GM12865 (cell line): ENCODE data around the gene TSPAN13.

Experiments
- DNase-seq: peaks from one replicate; pipeline ENCODE4 v3.0.0; 2010; ENCODE audit warnings: low read depth
- H3K4me3 ChIP-seq: 2 replicates; pipeline ENCODE4 v1.5.1; 2011; ENCODE audit warnings: mild to moderate bottlenecking, low read depth, low read length, control low read depth
- CTCF ChIP-seq: IDR thresholded peaks from 2 replicates; pipeline ENCODE4 v1.5.1; 2011; ENCODE audit warnings: low read length, control low read depth, low read depth, inconsistent platforms; ENCODE audit not compliant: insufficient read depth; ENCODE audit errors: missing control alignments

TSPAN13 gene

GRCh38 chr7:16779051-16779450 lies 25.5 kb downstream of the TSPAN13 start:
- H3K4me3 ChIP-seq, result no peak overlapping the region
- no peak for TF ChIP-seq CTCF
- no peak for DNase-seq

- TF ChIP-seq CTCF, result no peak
- H3K4me3 ChIP-seq, result no peak overlapping the region
These were observed 27.0 kb downstream of the TSPAN13 start for GRCh38 chr7:16780596-16780995.

GRCh38 chr7:16785321-16785720 lies 31.8 kb downstream of the TSPAN13 start:
- no peak for TF ChIP-seq CTCF
- no peak for DNase-seq
- H3K4me3 ChIP-seq, result no peak overlapping the region

More at GRCh38 chr7:16780596-16780995, 27.0 kb downstream of the TSPAN13 start:
- no peak for DNase-seq

- no peak overlapping the region for H3K4me3 ChIP-seq
- no peak for TF ChIP-seq CTCF
- DNase-seq, result no peak
These were observed 32.3 kb downstream of the TSPAN13 start for GRCh38 chr7:16785846-16786245.

GRCh38 chr7:16786257-16786656 lies 32.7 kb downstream of the TSPAN13 start:
- no peak overlapping the region for H3K4me3 ChIP-seq
- DNase-seq, result no peak
- TF ChIP-seq CTCF, result no peak

GRCh38 chr7:16787127-16787526 lies 33.6 kb downstream of the TSPAN13 start:
- DNase-seq, result no peak
- H3K4me3 ChIP-seq, result no peak overlapping the region
- no peak for TF ChIP-seq CTCF

- no peak for DNase-seq
- H3K4me3 ChIP-seq, result no peak overlapping the region
- TF ChIP-seq CTCF, result no peak
These were observed 37.5 kb downstream of the TSPAN13 start for GRCh38 chr7:16791071-16791470.
